HCT116 (cell line): ENCODE data around the gene RNF126. TPM values are rescaled to one million over a fixed set of nuclear protein-coding genes. Genes with fewer than 3 reads are reported as not detected.

Experiments
- ATAC-seq: fragments of 200-7000 bp; cut with Tn5 transposase; 2 replicates; pipeline ENCODE4 v1.9.1; 2020; ENCODE audit warnings: mild to moderate bottlenecking, moderate library complexity
- BruUV-seq: library from RNA; stranded (reverse); fragments of 400-500 nt; replicated peaks from 2 replicates; lab custom pipeline; 2021; lab: Mats Ljungman, UMichigan
- CTCF ChIA-PET: fragments of 300-600 bp; sonication (Branson Sonifier 250); formaldehyde crosslinking; loops from one replicate; lab custom pipeline; 2021; ENCODE audit warnings: antibody characterized with exemption; lab: Charles Lee
- POLR2A ChIA-PET: fragments of 300-600, 350-600 bp; sonication (Branson Sonifier 250); formaldehyde crosslinking; loops from one replicate; lab custom pipeline; 2021; ENCODE audit warnings: antibody characterized with exemption; lab: Charles Lee
- RAD21 ChIA-PET, 2 experiments: fragments of 300-600 bp; sonication (Branson Sonifier 250); formaldehyde crosslinking; loops; one replicate each; lab custom pipeline; 2023; ENCODE audit warnings: low total read pairs in 2 of 2; ENCODE audit not compliant: uncharacterized antibody in 2 of 2, unreplicated experiment in 2 of 2, low non-redundant PET in 1 of 2; lab: Charles Lee
- DNase-seq: peaks from one replicate; pipeline ENCODE4 v3.0.0-alpha.2; 2010; ENCODE audit warnings: low read depth, low spot score
- H2AFZ ChIP-seq: fragments of 200-600 bp; shearing (Covaris generic), sonication (generic); 2 replicates; pipeline ENCODE4 v1.6.1; 2017; ENCODE audit warnings: low read depth, mixed run types, mixed read lengths, antibody characterized with exemption, low read length; ENCODE audit not compliant: poor library complexity, severe bottlenecking
- H3K27ac ChIP-seq: 2 replicates; pipeline ENCODE4 v1.5.1; 2012; ENCODE audit warnings: low read depth, low read length
- H3K27me3 ChIP-seq: fragments of 200-600 bp; sonication (generic); 2 replicates; pipeline ENCODE4 v1.6.1; 2016; ENCODE audit warnings: mixed run types, low read length, mixed read lengths; ENCODE audit not compliant: insufficient read depth
- H3K36me3 ChIP-seq, 2 experiments: fragments of 200-500 bp in 1 of 2; fragments of 200-600 bp in 1 of 2; sonication (Bioruptor generic) in 1 of 2; sonication (generic) in 1 of 2; 2 replicates each; pipeline versions ENCODE4 v1.5.1 to v1.6.1; 2014 to 2016; ENCODE audit warnings: low read length in 2 of 2, inconsistent platforms in 1 of 2, mixed read lengths in 1 of 2, mixed run types in 1 of 2; ENCODE audit not compliant: insufficient read depth in 2 of 2, control insufficient read depth in 1 of 2
- H3K4me1 ChIP-seq, 2 experiments: fragments of 200-600 bp in 1 of 2; sonication (generic) in 1 of 2; 2 replicates each; pipeline versions ENCODE4 v1.5.1 to v1.6.1; 2012 to 2017; ENCODE audit warnings: low read length in 2 of 2, inconsistent platforms in 1 of 2, mild to moderate bottlenecking in 1 of 2, mixed read lengths in 1 of 2, mixed run types in 1 of 2, moderate library complexity in 1 of 2; ENCODE audit not compliant: insufficient read depth in 2 of 2, control insufficient read depth in 1 of 2
- H3K4me2 ChIP-seq: fragments of 200-600 bp; sonication (generic); 2 replicates; pipeline ENCODE4 v1.6.1; 2017; ENCODE audit warnings: mixed run types, low read length, mixed read lengths
- H3K4me3 ChIP-seq, 2 experiments: fragments of 200-600 bp in 1 of 2; sonication (generic) in 1 of 2; replicated peaks in 1 of 2; 2 replicates each; pipeline ENCODE4 v1.5.1; 2011 to 2016; ENCODE audit warnings: low read length in 2 of 2, control low read depth in 1 of 2, low read depth in 1 of 2, mild to moderate bottlenecking in 1 of 2, mixed read lengths in 1 of 2, mixed run types in 1 of 2
- H3K79me2 ChIP-seq: fragments of 200-600 bp; sonication (generic); 2 replicates; pipeline ENCODE4 v1.6.1; 2017; ENCODE audit warnings: mild to moderate bottlenecking, mixed run types, low read length, moderate library complexity, mixed read lengths; ENCODE audit not compliant: insufficient read depth
- H3K9ac ChIP-seq: fragments of 200-600 bp; sonication (generic); 2 replicates; pipeline ENCODE4 v1.6.1; 2016; ENCODE audit warnings: low read length, mixed read lengths
- H3K9me2 ChIP-seq: fragments of 200-600 bp; sonication (generic), shearing (Covaris generic); 2 replicates; pipeline ENCODE4 v1.6.1; 2017; ENCODE audit warnings: mixed run types, mild to moderate bottlenecking, moderate library complexity; ENCODE audit not compliant: insufficient read depth
- H3K9me3 ChIP-seq, 2 experiments: fragments of 200-500 bp in 1 of 2; fragments of 200-600 bp in 1 of 2; sonication (Bioruptor generic) in 1 of 2; sonication (generic) in 1 of 2; 2 replicates each; pipeline ENCODE4 v1.6.1; 2014 to 2017; ENCODE audit warnings: low read length in 2 of 2, mixed read lengths in 2 of 2, inconsistent platforms in 1 of 2, low read depth in 1 of 2, mild to moderate bottlenecking in 1 of 2, mixed run types in 1 of 2, moderate library complexity in 1 of 2; ENCODE audit not compliant: control insufficient read depth in 1 of 2, insufficient read depth in 1 of 2
- H4K20me1 ChIP-seq: fragments of 200-600 bp; sonication (generic), shearing (Covaris generic); 2 replicates; pipeline ENCODE4 v1.6.1; 2017; ENCODE audit warnings: mixed run types, mild to moderate bottlenecking, moderate library complexity; ENCODE audit not compliant: insufficient read depth
- CEBPB ChIP-seq: IDR thresholded peaks from 2 replicates; pipeline ENCODE4 v1.6.1; 2012; ENCODE audit warnings: low read depth
- EGR1 ChIP-seq: IDR thresholded peaks from 2 replicates; pipeline ENCODE4 v1.6.1; 2012; ENCODE audit warnings: low read depth
- EZH2phosphoT487 ChIP-seq: fragments of 200-600 bp; IDR thresholded peaks from 2 replicates; pipeline ENCODE4 v1.6.1; 2018; ENCODE audit warnings: antibody characterized with exemption, borderline replicate concordance
- JUND ChIP-seq: IDR thresholded peaks from 2 replicates; pipeline ENCODE4 v1.6.1; 2012
- POLR2A ChIP-seq: IDR thresholded peaks from 2 replicates; pipeline ENCODE4 v1.7.0; 2011; ENCODE audit warnings: borderline replicate concordance; ENCODE audit not compliant: insufficient read depth, insufficient read length; ENCODE audit errors: extremely low read depth
- POLR2AphosphoS5 ChIP-seq: IDR thresholded peaks from 2 replicates; pipeline ENCODE4 v1.6.1; 2011; ENCODE audit warnings: mild to moderate bottlenecking, low read depth, low read length, moderate library complexity
- SIN3A ChIP-seq: IDR thresholded peaks from 2 replicates; pipeline ENCODE4 v1.6.1; 2012; ENCODE audit warnings: low read depth
- SP1 ChIP-seq: IDR thresholded peaks from 2 replicates; pipeline ENCODE4 v1.6.1; 2012; ENCODE audit warnings: low read depth
- ZFX ChIP-seq: fragments of 450-650 bp; IDR thresholded peaks from 2 replicates; pipeline ENCODE4 v1.6.1; 2017
- intact Hi-C: fragments of 100-400 bp; cut with micrococcal nuclease; formaldehyde crosslinking; loops from 2 replicates; pipeline ENCODE4 v1.10.0; 2022
- total RNA-seq: library from RNA; stranded (reverse); gene quantifications from one replicate; pipeline ENCODE4 v1.2.1, GENCODE V29; 2021; ENCODE audit not compliant: unreplicated experiment
- TF ChIP-seq, protein P1 (sequence below): IDR thresholded peaks from 2 replicates; pipeline ENCODE4 v1.6.1; 2012; ENCODE audit warnings: low read depth
- TF ChIP-seq, protein P2 (sequence below): IDR thresholded peaks from 2 replicates; pipeline ENCODE4 v1.6.1; 2011; ENCODE audit warnings: mild to moderate bottlenecking, low read length, moderate library complexity; ENCODE audit not compliant: insufficient replicate concordance; ENCODE audit errors: extremely low read depth
- TF ChIP-seq, protein P3 (sequence below): IDR thresholded peaks from 2 replicates; pipeline ENCODE4 v1.6.1; 2012

The RNF126 gene
- total RNA-seq, 1 experiment from 2014 or later = 93.8 TPM

DNA sequence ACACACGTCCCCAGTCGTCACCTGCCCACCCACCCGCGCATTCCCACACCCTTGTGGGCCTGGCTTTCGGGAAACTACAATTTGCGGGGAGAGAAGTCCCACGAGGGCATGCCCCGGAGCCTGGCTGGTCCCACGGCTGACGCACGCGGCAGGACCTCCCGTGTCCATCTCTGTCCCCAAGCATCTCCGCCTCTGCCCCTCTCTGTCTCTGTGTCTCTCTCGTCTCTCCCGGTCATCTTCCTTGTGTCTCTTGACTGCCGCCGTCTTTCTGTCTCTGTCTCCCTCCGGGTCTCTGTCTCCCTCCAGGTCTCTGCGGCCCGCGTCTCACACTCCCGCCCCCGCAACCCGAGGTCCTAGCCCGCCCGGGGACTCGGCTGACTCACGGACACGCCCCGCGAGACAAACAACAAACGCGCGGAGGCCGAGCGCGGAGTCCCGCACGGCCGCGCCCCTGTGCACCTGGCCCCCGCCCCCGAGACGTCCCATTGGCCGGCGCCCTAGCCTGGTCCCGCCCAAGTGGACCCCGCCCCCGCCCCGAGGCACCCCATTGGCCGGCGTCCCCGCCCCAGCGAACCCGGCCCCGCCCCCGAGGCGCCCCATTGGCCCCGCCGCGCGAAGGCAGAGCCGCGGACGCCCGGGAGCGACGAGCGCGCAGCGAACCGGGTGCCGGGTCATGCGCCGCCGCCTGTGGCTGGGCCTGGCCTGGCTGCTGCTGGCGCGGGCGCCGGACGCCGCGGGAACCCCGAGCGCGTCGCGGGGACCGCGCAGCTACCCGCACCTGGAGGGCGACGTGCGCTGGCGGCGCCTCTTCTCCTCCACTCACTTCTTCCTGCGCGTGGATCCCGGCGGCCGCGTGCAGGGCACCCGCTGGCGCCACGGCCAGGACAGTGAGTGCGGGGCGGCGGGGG is 23.5 kb downstream of the RNF126 start, which contains the start of gene FGF22:
TSS of gene FGF22 (plus strand) at position 627 of the 908 bp plus-strand sequence. CDS start at position 674, 47 bp downstream.
- TF ChIP-seq CEBPB (no peak), EZH2phosphoT487 (no peak), EGR1 (peak; percentile 91), POLR2AphosphoS5 (peak; percentile 31; the same call in 1 of the 2 replicates), JUND (no peak), POLR2A (no peak), SP1 (peak; percentile 51), SIN3A (no peak), ZFX (0 out of 2 replicates have a peak, but pooled peaks have one; percentile 25)
- TF ChIP-seq, protein P1, sequence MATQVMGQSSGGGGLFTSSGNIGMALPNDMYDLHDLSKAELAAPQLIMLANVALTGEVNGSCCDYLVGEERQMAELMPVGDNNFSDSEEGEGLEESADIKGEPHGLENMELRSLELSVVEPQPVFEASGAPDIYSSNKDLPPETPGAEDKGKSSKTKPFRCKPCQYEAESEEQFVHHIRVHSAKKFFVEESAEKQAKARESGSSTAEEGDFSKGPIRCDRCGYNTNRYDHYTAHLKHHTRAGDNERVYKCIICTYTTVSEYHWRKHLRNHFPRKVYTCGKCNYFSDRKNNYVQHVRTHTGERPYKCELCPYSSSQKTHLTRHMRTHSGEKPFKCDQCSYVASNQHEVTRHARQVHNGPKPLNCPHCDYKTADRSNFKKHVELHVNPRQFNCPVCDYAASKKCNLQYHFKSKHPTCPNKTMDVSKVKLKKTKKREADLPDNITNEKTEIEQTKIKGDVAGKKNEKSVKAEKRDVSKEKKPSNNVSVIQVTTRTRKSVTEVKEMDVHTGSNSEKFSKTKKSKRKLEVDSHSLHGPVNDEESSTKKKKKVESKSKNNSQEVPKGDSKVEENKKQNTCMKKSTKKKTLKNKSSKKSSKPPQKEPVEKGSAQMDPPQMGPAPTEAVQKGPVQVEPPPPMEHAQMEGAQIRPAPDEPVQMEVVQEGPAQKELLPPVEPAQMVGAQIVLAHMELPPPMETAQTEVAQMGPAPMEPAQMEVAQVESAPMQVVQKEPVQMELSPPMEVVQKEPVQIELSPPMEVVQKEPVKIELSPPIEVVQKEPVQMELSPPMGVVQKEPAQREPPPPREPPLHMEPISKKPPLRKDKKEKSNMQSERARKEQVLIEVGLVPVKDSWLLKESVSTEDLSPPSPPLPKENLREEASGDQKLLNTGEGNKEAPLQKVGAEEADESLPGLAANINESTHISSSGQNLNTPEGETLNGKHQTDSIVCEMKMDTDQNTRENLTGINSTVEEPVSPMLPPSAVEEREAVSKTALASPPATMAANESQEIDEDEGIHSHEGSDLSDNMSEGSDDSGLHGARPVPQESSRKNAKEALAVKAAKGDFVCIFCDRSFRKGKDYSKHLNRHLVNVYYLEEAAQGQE = no peak
- TF ChIP-seq, protein P2, sequence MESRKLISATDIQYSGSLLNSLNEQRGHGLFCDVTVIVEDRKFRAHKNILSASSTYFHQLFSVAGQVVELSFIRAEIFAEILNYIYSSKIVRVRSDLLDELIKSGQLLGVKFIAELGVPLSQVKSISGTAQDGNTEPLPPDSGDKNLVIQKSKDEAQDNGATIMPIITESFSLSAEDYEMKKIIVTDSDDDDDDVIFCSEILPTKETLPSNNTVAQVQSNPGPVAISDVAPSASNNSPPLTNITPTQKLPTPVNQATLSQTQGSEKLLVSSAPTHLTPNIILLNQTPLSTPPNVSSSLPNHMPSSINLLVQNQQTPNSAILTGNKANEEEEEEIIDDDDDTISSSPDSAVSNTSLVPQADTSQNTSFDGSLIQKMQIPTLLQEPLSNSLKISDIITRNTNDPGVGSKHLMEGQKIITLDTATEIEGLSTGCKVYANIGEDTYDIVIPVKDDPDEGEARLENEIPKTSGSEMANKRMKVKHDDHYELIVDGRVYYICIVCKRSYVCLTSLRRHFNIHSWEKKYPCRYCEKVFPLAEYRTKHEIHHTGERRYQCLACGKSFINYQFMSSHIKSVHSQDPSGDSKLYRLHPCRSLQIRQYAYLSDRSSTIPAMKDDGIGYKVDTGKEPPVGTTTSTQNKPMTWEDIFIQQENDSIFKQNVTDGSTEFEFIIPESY = no peak
- TF ChIP-seq, protein P3, sequence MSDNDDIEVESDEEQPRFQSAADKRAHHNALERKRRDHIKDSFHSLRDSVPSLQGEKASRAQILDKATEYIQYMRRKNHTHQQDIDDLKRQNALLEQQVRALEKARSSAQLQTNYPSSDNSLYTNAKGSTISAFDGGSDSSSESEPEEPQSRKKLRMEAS = peak; percentile 54; the same call in 1 of the 2 replicates
- TF ChIP-seq, all 23 proteins: peak for 5
- Histone ChIP-seq H3K79me2 (no peaks in the 10 kb centered on the region), H3K36me3 (no peaks in the 10 kb centered on the region), H2AFZ (peak within 1 kb of the TSS; percentile 78), H3K27ac (0 out of 2 replicates have a peak within 1 kb of the TSS, but pooled peaks have one; percentile 5), H3K4me3 (peak within 1 kb of the TSS; percentile 37 to 57), H3K4me1 (peaks cover 2 to 18% of the 10 kb centered on the region in 2 experiments; a peak in 3 of 4 replicates), H3K27me3 (no peaks in the 10 kb centered on the region), H4K20me1 (no peaks in the 10 kb centered on the region), H3K9me3 (no peaks in the 10 kb centered on the region), H3K9ac (peak within 1 kb of the TSS; percentile 57), H3K4me2 (peak within 1 kb of the TSS; percentile 89), H3K9me2 (no peaks in the 10 kb centered on the region)
- no TSS peak for BruUV-seq
- intact Hi-C loops = no loop called here
- DNase-seq (peak; percentile 68), ATAC-seq (peak; percentile 94)
- POLR2A ChIA-PET = no interaction called here
- CTCF ChIA-PET = no interaction called here
- RAD21 ChIA-PET = no interaction called here
